Measurements from ENCODE around the gene BTBD6.

- TF ChIP-seq POLR2A (IDR thresholded peaks at IDR 0.05; ENCODE audit: extremely low read depth, insufficient read length): no peak
- TF ChIP-seq CTCF (IDR thresholded peaks at IDR 0.05; ENCODE audit: low read depth, low read length): no peak
- TF ChIP-seq MAX (IDR thresholded peaks at IDR 0.05; ENCODE audit: low read depth, low read length): no peak
- TF ChIP-seq MYC (IDR thresholded peaks at IDR 0.05; ENCODE audit: low read depth, low read length): no peak
These were observed 44.6 kb upstream of the BTBD6 start for GRCh38 chr14:105203701-105204100.

All from NB4 (cell line).